ENCODE results near the gene TMX4.

- TF ChIP-seq CTCF (IDR thresholded peaks at IDR 0.05) (no peak), POLR2AphosphoS5 (IDR thresholded peaks at IDR 0.05) (no peak), EP300 (IDR thresholded peaks at IDR 0.05) (no peak)
Observed at GRCh38 chr20:7971536-7972280, 47.9 kb downstream of the TMX4 start.
